GM23248 (cell line): Measurements from ENCODE around the gene JMJD4.

Experiments used
- EZH2 ChIP-seq: fragments of 200-600 bp; sonication (generic); IDR thresholded peaks from 2 replicates; pipeline ENCODE4 v1.6.1; 2018; ENCODE audit warnings: antibody characterized with exemption, mild to moderate bottlenecking; ENCODE audit not compliant: insufficient read depth, poor library complexity, severe bottlenecking
- EZH2phosphoT487 ChIP-seq: fragments of 200-600 bp; sonication (generic); IDR thresholded peaks from 2 replicates; pipeline ENCODE4 v1.6.1; 2018; ENCODE audit warnings: antibody characterized with exemption, moderate library complexity, mild to moderate bottlenecking, low read depth; ENCODE audit not compliant: insufficient read depth

DNA sequence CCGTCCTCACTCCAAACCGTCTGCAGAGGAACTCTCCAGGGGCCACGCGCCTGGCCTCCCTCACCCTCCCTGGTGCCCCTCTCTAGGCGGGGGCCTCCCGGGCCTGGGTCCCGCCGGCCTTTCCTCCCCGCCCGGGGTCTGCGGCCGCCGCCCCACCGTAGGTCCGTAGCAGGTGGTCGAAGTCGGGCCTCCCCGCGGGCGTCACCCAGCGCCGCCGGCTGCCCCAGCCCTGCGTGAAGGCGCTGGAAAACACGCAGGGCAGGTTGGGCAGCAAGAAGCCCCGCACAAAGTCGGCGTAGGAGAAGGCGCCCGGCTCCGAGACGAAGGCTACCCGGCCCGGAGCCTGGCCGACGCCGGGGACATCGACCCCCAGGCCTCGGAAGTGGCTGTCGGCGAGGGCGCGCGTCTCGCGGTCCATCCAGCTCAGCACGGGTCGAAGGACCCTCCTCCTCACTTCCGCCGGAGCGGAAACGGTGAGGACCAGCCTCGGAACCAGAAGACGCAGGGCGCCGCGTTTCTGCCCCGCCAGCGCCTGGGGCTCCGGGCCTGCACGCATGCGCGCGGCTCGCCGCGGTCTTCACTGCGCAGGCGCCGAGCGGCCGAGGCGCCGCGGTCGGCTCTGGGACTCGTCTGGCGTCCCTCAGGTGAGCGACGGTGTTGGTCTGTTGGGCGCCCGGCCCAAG is at the start of gene JMJD4, which contains the start of gene SNAP47:
- no peak for TF ChIP-seq EZH2
- no peak for TF ChIP-seq EZH2phosphoT487
